ENCODE measurements around the gene CCT8. TPM values are rescaled to one million over a fixed set of nuclear protein-coding genes. Genes with fewer than 3 reads are reported as not detected.

CCT8 gene
- total and polyA plus RNA-seq, 2 experiments from 2014 or later: 151 to 153 TPM

GRCh38 chr21:29008367-29008766, 65.1 kb downstream of the CCT8 start:
- Histone ChIP-seq H3K9me2 (ENCODE audit: insufficient read depth) (no peaks in the 10 kb centered on the region), H3F3A (ENCODE audit: insufficient read depth) (0 out of 2 replicates have a peak, but pooled peaks cover 4% of the 10 kb centered on the region), H3K27me3 (replicated peaks; ENCODE audit: insufficient read depth) (no peaks in the 10 kb centered on the region), H3K4me1 (ENCODE audit: insufficient read depth) (no peaks in the 10 kb centered on the region; the same call in 1 of the 2 replicates), H3K36me3 (ENCODE audit: low read depth) (no peaks in the 10 kb centered on the region), H3K79me2 (ENCODE audit: insufficient read depth) (no peaks in the 10 kb centered on the region), H3K9me3 (ENCODE audit: low read depth) (no peaks in the 10 kb centered on the region), H3K9ac (0 out of 2 replicates have a peak overlapping the region, but pooled peaks have one; percentile 8), H2AFZ (no peak overlapping the region), H3K4me2 (ENCODE audit: unreplicated experiment) (no peak overlapping the region), H3K4me3 (no peak overlapping the region), H4K20me1 (ENCODE audit: insufficient read depth) (no peaks in the 10 kb centered on the region), H3K27ac (no peak overlapping the region)
- 91 to 94% methylated on average over 3 of the region's 3 CpGs for WGBS, 2 experiments (ENCODE audit: low coverage in 1 of 2, low lambda C conversion rate in 2 of 2, missing lambda C conversion rate in 2 of 2)
- no peak for DNase-seq
- in situ Hi-C loops (cut with MboI): no loop called here
- TF ChIP-seq EZH2phosphoT487 (IDR thresholded peaks at IDR 0.05; ENCODE audit: insufficient read depth, low read depth) (no peak), EZH2 (IDR thresholded peaks at IDR 0.05; ENCODE audit: insufficient read depth, poor library complexity, severe bottlenecking) (no peak)

- 0 out of 2 replicates have a peak, but pooled peaks cover 4% of the 10 kb centered on the region for H3F3A ChIP-seq (ENCODE audit: insufficient read depth)
- in situ Hi-C loops (cut with MboI): no loop called here
- H3K4me1 ChIP-seq (ENCODE audit: insufficient read depth): no peaks in the 10 kb centered on the region; the same call in 1 of the 2 replicates
- TF ChIP-seq EZH2 (IDR thresholded peaks at IDR 0.05; ENCODE audit: insufficient read depth, poor library complexity, severe bottlenecking) (no peak), EZH2phosphoT487 (IDR thresholded peaks at IDR 0.05; ENCODE audit: insufficient read depth, low read depth) (no peak)
- H3K9me3 ChIP-seq (ENCODE audit: low read depth): no peaks in the 10 kb centered on the region
- H3K36me3 ChIP-seq (ENCODE audit: low read depth): no peaks in the 10 kb centered on the region
- DNase-seq: peak; percentile 51
- 0 out of 2 replicates have a peak overlapping the region, but pooled peaks have one; percentile 8 for H3K9ac ChIP-seq
- H3K27me3 ChIP-seq (replicated peaks; ENCODE audit: insufficient read depth): no peaks in the 10 kb centered on the region
- no peak overlapping the region for H3K4me2 ChIP-seq (ENCODE audit: unreplicated experiment)
- no peaks in the 10 kb centered on the region for H4K20me1 ChIP-seq (ENCODE audit: insufficient read depth)
- H3K4me3 ChIP-seq: no peak overlapping the region
- H3K79me2 ChIP-seq (ENCODE audit: insufficient read depth): no peaks in the 10 kb centered on the region
- H3K27ac ChIP-seq: no peak overlapping the region
- no peak overlapping the region for H2AFZ ChIP-seq
- no peaks in the 10 kb centered on the region for H3K9me2 ChIP-seq (ENCODE audit: insufficient read depth)
- 55 to 57% methylated on average over 3 of the region's 3 CpGs for WGBS, 2 experiments (ENCODE audit: low coverage in 1 of 2, low lambda C conversion rate in 2 of 2, missing lambda C conversion rate in 2 of 2)
Measured at GRCh38 chr21:29007810-29008209, 65.6 kb downstream of the CCT8 start.

GRCh38 chr21:29007135-29007534, 66.3 kb downstream of the CCT8 start:
- WGBS, 2 experiments (ENCODE audit: low coverage in 1 of 2, low lambda C conversion rate in 2 of 2, missing lambda C conversion rate in 2 of 2): 49 to 67% methylated on average over 3 of the region's 3 CpGs
- Histone ChIP-seq H3K9me2 (ENCODE audit: insufficient read depth) (no peaks in the 10 kb centered on the region), H3K4me1 (ENCODE audit: insufficient read depth) (no peaks in the 10 kb centered on the region; the same call in 1 of the 2 replicates), H3K4me3 (no peak overlapping the region), H3K9me3 (ENCODE audit: low read depth) (no peaks in the 10 kb centered on the region), H3F3A (ENCODE audit: insufficient read depth) (0 out of 2 replicates have a peak, but pooled peaks cover 4% of the 10 kb centered on the region), H4K20me1 (ENCODE audit: insufficient read depth) (no peaks in the 10 kb centered on the region), H3K9ac (no peak overlapping the region), H3K27me3 (replicated peaks; ENCODE audit: insufficient read depth) (no peaks in the 10 kb centered on the region), H3K27ac (no peak overlapping the region), H3K4me2 (ENCODE audit: unreplicated experiment) (no peak overlapping the region), H3K36me3 (ENCODE audit: low read depth) (no peaks in the 10 kb centered on the region), H2AFZ (no peak overlapping the region), H3K79me2 (ENCODE audit: insufficient read depth) (no peaks in the 10 kb centered on the region)
- in situ Hi-C loops (cut with MboI): no loop called here
- TF ChIP-seq EZH2 (IDR thresholded peaks at IDR 0.05; ENCODE audit: insufficient read depth, poor library complexity, severe bottlenecking) (no peak), EZH2phosphoT487 (IDR thresholded peaks at IDR 0.05; ENCODE audit: insufficient read depth, low read depth) (no peak)
- DNase-seq: no peak

Other genes with a start within 250 kb of the CCT8 start
- 20.4 and 26.0 TPM in 2 replicates for gene LTN1, start 80.8 kb downstream of the CCT8 start, total RNA-seq (2014; rRNA removed; shearing (Covaris generic))
- gene LTN1, start 80.8 kb downstream of the CCT8 start, polyA plus RNA-seq (2016; fragmentation: Nextera tagmentation; extraction: Ambion mirVana): 14.7 and 16.8 TPM in 2 replicates
- gene RWDD2B, start 54.3 kb downstream of the CCT8 start, total RNA-seq (2014; rRNA removed; shearing (Covaris generic)): 15.9 and 16.0 TPM in 2 replicates
- 30.8 and 32.5 TPM in 2 replicates for gene RWDD2B, start 54.3 kb downstream of the CCT8 start, polyA plus RNA-seq (2016; fragmentation: Nextera tagmentation; extraction: Ambion mirVana)
- gene USP16, start 49.0 kb downstream of the CCT8 start, total RNA-seq (2014; rRNA removed; shearing (Covaris generic)): 30.2 and 33.5 TPM in 2 replicates
- 36.8 and 46.8 TPM in 2 replicates for gene USP16, start 49.0 kb downstream of the CCT8 start, polyA plus RNA-seq (2016; fragmentation: Nextera tagmentation; extraction: Ambion mirVana)
- 14.8 and 18.5 TPM in 2 replicates for gene MAP3K7CL, start 57.0 kb upstream of the CCT8 start, total RNA-seq (2014; rRNA removed; shearing (Covaris generic))
- gene MAP3K7CL, start 57.0 kb upstream of the CCT8 start, polyA plus RNA-seq (2016; fragmentation: Nextera tagmentation; extraction: Ambion mirVana): 30.0 and 34.3 TPM in 2 replicates
- gene BACH1, start 225.3 kb upstream of the CCT8 start, total RNA-seq (2014; rRNA removed; shearing (Covaris generic)): 52.4 and 52.7 TPM in 2 replicates
- gene BACH1, start 225.3 kb upstream of the CCT8 start, polyA plus RNA-seq (2016; fragmentation: Nextera tagmentation; extraction: Ambion mirVana): 22.9 and 23.9 TPM in 2 replicates